Skeletal muscle tissue (tissue), 4 donors: ENCODE data around the gene MRPS27. TPM values are rescaled to one million over a fixed set of nuclear protein-coding genes. Genes with fewer than 3 reads are reported as not detected.
"Not testable (repeated sequence)": the region's sequence is repeated elsewhere in the genome, so short reads cannot be mapped to it uniquely, and the experiment has no call there.

Experiments
- H3K27ac ChIP-seq: one replicate; pipeline ENCODE4 v1.7.0; 2013; ENCODE audit warnings: mild to moderate bottlenecking, low read depth, low read length, inconsistent platforms
- H3K27me3 ChIP-seq, 3 donors: one replicate each; pipeline ENCODE4 v1.7.0; 2013; ENCODE audit warnings: low read length in 3 of 3; ENCODE audit not compliant: control insufficient read depth in 3 of 3, insufficient read depth in 3 of 3
- H3K36me3 ChIP-seq, 3 donors: one replicate each; pipeline ENCODE4 v1.7.0; 2013; ENCODE audit warnings: low read length in 3 of 3; ENCODE audit not compliant: control insufficient read depth in 3 of 3, insufficient read depth in 3 of 3
- H3K4me1 ChIP-seq, 3 donors: one replicate each; pipeline ENCODE4 v1.7.0; 2013; ENCODE audit warnings: low read length in 3 of 3, mild to moderate bottlenecking in 3 of 3; ENCODE audit not compliant: control insufficient read depth in 3 of 3, insufficient read depth in 3 of 3
- H3K4me3 ChIP-seq, 3 donors: one replicate each; pipeline ENCODE4 v1.7.0; 2013; ENCODE audit warnings: low read length in 3 of 3
- H3K9ac ChIP-seq, 3 donors: one replicate each; pipeline ENCODE4 v1.7.0; 2013; ENCODE audit warnings: low read length in 3 of 3, mild to moderate bottlenecking in 3 of 3, moderate library complexity in 2 of 3, low read depth in 1 of 3
- H3K9me3 ChIP-seq, 3 donors: one replicate each; pipeline ENCODE4 v1.7.0; 2013; ENCODE audit warnings: low read length in 3 of 3; ENCODE audit not compliant: control insufficient read depth in 3 of 3
- total RNA-seq: library from RNA; depleted of rRNA; stranded (reverse); fragments of >200 nt; gene quantifications from one replicate; pipeline ENCODE4 v1.2.3, GENCODE V29; 2014
- donor health status: Osteomylitis.

Gene MRPS27
- total RNA-seq, 1 donor from 2014 or later = 75.7 TPM

DNA sequence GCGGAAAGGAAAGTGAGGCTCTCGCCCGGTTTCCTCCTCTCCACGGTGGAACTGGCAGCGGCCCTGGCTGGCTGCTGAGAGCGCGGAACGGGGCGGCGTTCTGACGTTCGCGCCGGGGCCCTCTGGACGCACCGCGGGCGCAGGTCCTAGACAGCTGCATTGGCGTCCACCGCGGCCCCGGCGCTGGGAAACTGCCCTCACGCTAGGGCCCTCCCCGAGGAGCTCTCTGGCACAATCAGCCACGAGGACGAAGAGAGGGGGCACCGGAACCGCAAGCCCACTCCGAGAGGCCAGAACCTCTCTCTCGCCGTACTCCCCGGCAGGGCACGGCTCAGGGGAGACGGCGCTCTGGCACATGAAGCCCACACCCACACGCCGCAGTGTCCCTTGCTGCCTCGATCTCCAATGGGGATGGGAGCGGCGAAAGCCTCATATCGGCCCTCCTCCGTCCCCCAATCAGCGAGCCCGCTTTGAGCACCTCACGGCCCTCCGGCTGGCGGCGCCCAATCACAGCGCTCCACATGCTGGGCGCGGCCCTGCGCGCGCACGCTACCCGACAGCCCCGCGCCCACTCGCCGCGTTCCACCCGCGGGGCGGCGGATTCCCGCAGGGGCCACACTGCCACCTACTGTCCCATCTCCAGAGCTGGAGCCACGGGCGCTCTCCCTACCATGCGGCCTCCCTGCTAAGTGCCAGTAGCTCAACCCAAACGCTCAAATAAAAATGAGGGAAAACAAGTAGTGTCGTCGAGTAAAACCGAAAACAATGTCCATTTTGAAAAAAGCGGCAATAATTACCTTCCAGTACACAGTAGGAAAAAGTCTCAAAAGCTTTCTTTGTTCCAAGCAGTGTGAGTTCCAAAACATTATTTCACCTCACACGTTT, 11.8 kb downstream of the MRPS27 start:
- Histone ChIP-seq H3K4me3 (peak overlapping the region; percentile 86 to 96 (median 94)), H3K9ac (peak overlapping the region; percentile 83 to 90 (median 87)), H3K27me3 (no peaks in the 10 kb centered on the region), H3K4me1 (peaks cover 3 to 9% (median 4%) of the 10 kb centered on the region in 3 donors), H3K9me3 (no peaks in the 10 kb centered on the region), H3K36me3 (peaks cover 9 to 22% (median 17%) of the 10 kb centered on the region in 3 donors), H3K27ac (peak overlapping the region; percentile 94)

DNA sequence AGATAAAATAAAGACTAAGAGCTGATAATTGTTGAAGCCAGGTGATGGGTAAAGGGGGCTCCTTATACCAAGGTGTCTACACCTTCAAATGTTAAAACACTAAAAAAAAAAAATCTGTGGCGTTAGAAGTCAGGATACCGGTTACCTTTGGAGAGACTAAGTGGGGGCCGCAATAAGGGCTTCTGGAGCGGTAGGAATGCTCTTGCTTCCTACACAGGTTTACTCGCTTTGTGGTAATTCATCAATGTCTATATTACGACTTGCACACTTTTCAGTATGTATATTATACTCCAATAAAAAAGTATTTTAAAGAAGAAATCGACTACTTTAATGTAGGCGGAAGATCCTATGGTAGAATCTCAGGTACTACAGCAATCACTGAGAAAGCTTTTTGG, 12.5 kb downstream of the MRPS27 start:
- Histone ChIP-seq H3K27ac (peak overlapping the region; percentile 94), H3K9ac (peak overlapping the region; percentile 83 to 90 (median 87)), H3K9me3 (no peaks in the 10 kb centered on the region), H3K36me3 (peaks cover 6 to 17% (median 17%) of the 10 kb centered on the region in 3 donors), H3K4me3 (peak overlapping the region; percentile 86 to 96 (median 94)), H3K4me1 (peaks cover 3 to 9% (median 4%) of the 10 kb centered on the region in 3 donors), H3K27me3 (no peaks in the 10 kb centered on the region)

DNA sequence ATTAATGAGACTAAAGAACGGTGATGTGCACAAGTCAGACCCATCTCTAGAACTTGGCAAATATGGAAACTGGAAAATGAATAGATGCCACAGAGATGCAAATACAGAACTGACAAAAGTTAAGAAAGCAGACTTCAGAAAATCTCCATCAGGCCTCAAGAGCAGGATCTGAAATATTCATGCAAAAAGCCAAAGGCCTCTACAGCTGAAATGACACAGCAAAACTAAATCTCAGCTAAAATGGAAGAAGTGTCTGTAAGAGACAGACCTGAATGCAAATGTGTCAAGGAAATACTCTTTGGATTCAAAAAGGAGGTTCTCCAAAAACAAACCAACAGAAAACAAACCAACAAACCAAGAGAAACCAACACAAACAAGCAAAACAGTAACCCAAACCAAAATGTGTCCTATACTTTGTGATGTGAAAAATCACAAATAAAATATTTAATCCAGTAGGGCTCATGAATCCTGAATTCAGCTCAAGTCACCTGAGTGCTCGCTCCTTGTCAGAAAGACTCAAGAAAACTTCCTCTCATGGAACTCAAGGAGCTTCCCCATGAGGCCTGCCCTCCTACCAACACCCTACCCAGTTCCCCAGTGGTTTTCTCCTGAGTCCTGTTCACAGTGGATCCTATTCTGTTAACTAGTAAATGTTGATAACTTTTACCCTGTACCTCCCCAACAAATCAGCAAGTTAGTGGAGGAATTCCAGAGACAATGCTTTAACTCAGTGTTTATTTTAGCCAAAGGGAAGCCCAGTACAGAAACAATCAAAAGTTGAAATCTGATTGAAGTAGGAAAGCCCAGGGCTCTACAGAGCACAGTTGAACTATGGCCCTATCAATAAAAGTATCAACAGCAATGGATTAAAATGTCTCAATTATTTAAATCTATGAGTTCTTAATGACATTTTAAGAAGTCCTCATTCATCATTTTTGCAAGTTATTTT, 14.6 kb downstream of the MRPS27 start:
- H3K9me3 ChIP-seq = no peaks in the 10 kb centered on the region
- no peak overlapping the region for H3K9ac ChIP-seq
- H3K4me3 ChIP-seq = no peak overlapping the region
- no peak overlapping the region for H3K27ac ChIP-seq
- H3K27me3 ChIP-seq = no peaks in the 10 kb centered on the region
- H3K4me1 ChIP-seq = peaks cover 4 to 15% (median 7%) of the 10 kb centered on the region in 3 donors
- H3K36me3 ChIP-seq = peaks cover 2 to 9% (median 7%) of the 10 kb centered on the region in 3 donors

DNA sequence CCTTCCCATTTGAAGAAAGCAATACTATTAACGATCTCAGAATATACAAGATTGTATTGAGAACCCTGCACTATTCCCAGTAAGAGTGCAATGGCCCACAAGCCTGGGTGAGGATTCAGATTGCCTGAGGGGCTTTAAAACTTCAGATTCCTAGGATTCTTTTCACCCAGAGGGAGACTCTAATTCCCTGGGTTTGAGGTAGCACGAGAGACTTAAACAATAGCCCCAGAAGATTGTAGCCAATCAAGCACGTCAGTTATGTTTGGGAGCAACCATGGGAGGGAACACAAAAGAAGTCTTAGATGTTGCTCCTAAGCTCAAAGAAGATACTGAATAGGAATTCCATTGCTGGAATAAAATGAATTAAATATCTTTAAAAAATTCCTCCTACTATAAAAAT, 17.9 kb downstream of the MRPS27 start:
- peaks cover 0 to 6% (median 4%) of the 10 kb centered on the region in 3 donors for H3K4me1 ChIP-seq
- no peak overlapping the region for H3K27ac ChIP-seq
- no peaks in the 10 kb centered on the region for H3K9me3 ChIP-seq
- H3K9ac ChIP-seq = no peak overlapping the region
- H3K4me3 ChIP-seq = no peak overlapping the region
- H3K36me3 ChIP-seq = peaks cover 0 to 3% (median 0%) of the 10 kb centered on the region in 3 donors
- no peaks in the 10 kb centered on the region for H3K27me3 ChIP-seq

DNA sequence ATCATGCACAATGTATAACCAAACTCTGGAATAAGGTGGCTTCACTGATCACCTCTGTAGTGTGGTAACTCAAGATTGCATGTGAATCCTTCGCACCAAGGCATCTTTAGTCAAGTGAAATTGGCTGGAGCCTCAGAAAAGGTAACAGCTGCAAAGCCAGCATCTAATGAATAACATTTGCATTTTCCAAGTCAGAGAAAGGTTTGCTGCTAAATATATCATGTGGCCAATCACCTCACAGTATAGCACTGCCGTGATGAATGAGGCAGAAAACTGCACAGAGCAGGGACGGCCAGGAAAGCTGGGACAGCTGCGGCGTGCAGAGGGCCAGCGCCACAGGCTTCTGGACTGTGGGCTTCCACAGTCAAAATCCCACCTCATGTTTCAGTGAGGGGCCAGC, 18.5 kb downstream of the MRPS27 start:
- Histone ChIP-seq H3K9ac (peak overlapping the region in 1 of 3 donors; percentile 23), H3K4me3 (no peak overlapping the region), H3K4me1 (peaks cover 0 to 6% (median 4%) of the 10 kb centered on the region in 3 donors), H3K27me3 (no peaks in the 10 kb centered on the region), H3K9me3 (no peaks in the 10 kb centered on the region), H3K27ac (no peak overlapping the region), H3K36me3 (peaks cover 0 to 3% (median 0%) of the 10 kb centered on the region in 3 donors)

DNA sequence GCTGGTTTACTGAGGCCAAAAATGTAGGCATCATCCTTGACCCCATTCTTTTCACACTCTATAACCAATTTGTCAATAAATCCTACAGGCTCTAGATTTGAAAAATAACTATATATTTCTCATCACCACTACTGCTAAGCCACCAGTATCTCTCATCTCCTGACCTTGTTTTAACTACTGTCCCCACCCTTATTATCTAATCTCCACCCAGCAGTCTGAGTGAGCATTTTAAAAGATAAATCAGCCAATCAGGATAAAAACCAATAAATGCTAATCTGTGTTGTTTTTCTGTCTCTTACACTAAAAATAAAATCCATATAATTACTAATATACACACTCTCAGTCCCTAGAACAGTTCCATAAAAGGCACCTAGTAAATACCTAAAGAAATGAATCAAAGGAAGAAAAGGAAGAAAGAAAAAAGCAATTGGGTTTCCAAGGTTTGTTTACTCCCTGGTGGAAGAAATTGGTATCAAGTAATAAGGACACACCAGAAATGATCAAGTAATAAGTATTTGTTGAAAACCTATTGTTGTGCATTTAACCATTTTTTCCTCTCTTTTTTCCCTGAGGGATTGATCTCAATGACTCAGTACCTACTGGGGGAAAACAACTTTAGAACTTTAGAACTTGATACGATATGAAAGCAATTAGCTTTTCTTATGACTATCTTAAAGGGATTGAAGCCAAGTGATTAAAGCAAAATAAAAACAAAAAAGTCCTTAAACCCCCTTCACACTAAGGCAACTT, 19.3 kb downstream of the MRPS27 start:
- Histone ChIP-seq H3K9me3 (no peaks in the 10 kb centered on the region), H3K27ac (no peak overlapping the region), H3K4me3 (no peak overlapping the region), H3K4me1 (peaks cover 0 to 6% (median 4%) of the 10 kb centered on the region in 3 donors), H3K9ac (no peak overlapping the region), H3K27me3 (no peaks in the 10 kb centered on the region), H3K36me3 (peaks cover 0 to 6% (median 0%) of the 10 kb centered on the region in 3 donors)

DNA sequence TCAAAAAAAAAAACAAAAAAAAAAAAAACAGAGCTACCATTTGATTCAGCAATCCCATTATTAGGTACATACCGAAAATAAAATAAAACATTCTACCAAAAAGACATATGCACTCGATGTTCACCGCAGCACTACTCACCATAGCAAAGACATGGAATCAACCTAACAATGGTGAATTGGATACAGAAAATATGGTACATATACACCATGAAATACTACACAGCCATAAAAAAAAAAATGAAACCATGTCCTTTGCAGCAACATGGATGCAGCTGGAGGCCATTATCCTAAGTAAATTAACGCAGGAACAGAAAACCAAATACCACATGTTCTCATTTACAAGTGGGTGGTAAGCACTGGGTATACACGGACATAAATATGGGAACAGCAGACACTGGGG, 21.3 kb downstream of the MRPS27 start:
- Histone ChIP-seq H3K27ac (no peak overlapping the region), H3K9me3 (no peaks in the 10 kb centered on the region), H3K9ac (no peak overlapping the region), H3K36me3 (peaks cover 0 to 12% (median 0%) of the 10 kb centered on the region in 3 donors), H3K4me3 (no peak overlapping the region), H3K27me3 (no peaks in the 10 kb centered on the region), H3K4me1 (peaks cover 0 to 6% (median 4%) of the 10 kb centered on the region in 3 donors)

DNA sequence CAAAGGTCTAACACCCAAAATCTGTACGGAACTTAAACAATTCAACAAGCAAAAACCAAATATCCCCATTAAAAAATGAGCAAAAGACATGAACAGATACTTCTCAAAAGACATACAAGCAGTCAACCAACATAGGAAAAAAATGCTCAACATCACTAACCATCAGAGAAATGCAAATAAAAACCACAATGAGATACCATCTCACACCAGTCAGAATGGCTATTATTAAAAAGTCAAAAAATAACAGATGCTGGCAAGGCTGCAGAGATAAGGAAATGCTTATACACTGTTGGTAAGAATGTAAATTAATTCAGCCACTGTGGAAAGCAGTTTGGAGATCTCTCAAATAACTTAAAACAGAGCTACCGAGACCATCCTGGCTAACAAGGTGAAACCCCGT, 21.9 kb downstream of the MRPS27 start:
- not testable (repeated sequence) for H3K4me3 ChIP-seq, H3K9ac ChIP-seq, H3K4me1 ChIP-seq, H3K9me3 ChIP-seq, H3K27me3 ChIP-seq, H3K27ac ChIP-seq
- H3K36me3 ChIP-seq = peaks cover 0 to 12% (median 0%) of the 10 kb centered on the region in 3 donors

DNA sequence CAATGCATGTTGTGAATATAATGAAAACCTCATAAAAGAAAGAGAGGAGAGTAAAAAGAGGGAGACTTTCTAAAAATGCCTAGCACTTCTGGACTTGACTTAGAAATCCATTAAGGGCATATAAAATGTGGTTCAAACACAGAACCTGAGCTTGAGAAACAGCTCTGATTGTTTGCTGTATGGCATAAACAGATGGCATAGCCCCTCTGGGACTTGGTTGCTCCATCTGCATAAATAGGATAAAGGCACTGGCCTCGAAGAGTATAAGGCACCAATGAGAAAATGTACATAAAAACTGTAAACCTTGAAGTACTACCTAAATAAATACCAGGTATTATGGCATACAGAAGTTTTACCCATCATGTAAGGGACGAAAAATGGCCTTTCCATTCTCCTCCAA, 23.8 kb downstream of the MRPS27 start:
- H3K4me3 ChIP-seq = no peak overlapping the region
- H3K27ac ChIP-seq = no peak overlapping the region
- peaks cover 0 to 11% (median 0%) of the 10 kb centered on the region in 3 donors for H3K36me3 ChIP-seq
- H3K9me3 ChIP-seq = no peaks in the 10 kb centered on the region
- no peaks in the 10 kb centered on the region for H3K27me3 ChIP-seq
- peaks cover 0 to under 1% (median 0%) of the 10 kb centered on the region in 3 donors for H3K4me1 ChIP-seq
- H3K9ac ChIP-seq = no peak overlapping the region
